Sigmoid colon (tissue), 7 donors: Measurements from ENCODE around the gene RBM39. TPM values are rescaled to one million over a fixed set of nuclear protein-coding genes. Genes with fewer than 3 reads are reported as not detected.

Experiments
- DNase-seq: peaks from one replicate; pipeline ENCODE4 v3.0.0-alpha.2; 2019
- H3K27ac ChIP-seq, 4 donors: fragments of 200-600 bp; sonication (generic); one replicate each; pipeline ENCODE4 v1.5.1; 2016 to 2019; ENCODE audit warnings: mild to moderate bottlenecking in 1 of 4
- H3K27me3 ChIP-seq, 3 donors: fragments of 200-600 bp; sonication (generic); one replicate each; pipeline ENCODE4 v1.5.1; 2019; ENCODE audit warnings: mild to moderate bottlenecking in 1 of 3
- H3K36me3 ChIP-seq, 4 donors: fragments of 200-600 bp; sonication (generic); one replicate each; pipeline ENCODE4 v1.5.1; 2016 to 2019
- H3K4me1 ChIP-seq, 4 donors: fragments of 200-600 bp; sonication (generic); one replicate each; pipeline ENCODE4 v1.5.1; 2017 to 2019
- H3K4me3 ChIP-seq, 4 donors: fragments of 200-600 bp; sonication (generic); one replicate each; pipeline ENCODE4 v1.5.1; 2017 to 2019; ENCODE audit warnings: mild to moderate bottlenecking in 2 of 4, moderate library complexity in 1 of 4
- H3K9me3 ChIP-seq, 4 donors: fragments of 200-600 bp in 3 of 4; sonication (generic) in 3 of 4; one replicate each; pipeline versions ENCODE4 v1.5.1 to v1.6.1; 2013 to 2019
- EP300 ChIP-seq, 4 donors: sonication (generic); formaldehyde crosslinking; IDR thresholded peaks; one replicate each; pipeline ENCODE4 v1.6.1; 2017; ENCODE audit warnings: antibody characterized with exemption in 4 of 4
- POLR2A ChIP-seq, 2 donors: fragments of 450-650 bp; IDR thresholded peaks; one replicate each; pipeline ENCODE4 v1.6.1; 2016; ENCODE audit warnings: antibody characterized with exemption in 2 of 2, mild to moderate bottlenecking in 2 of 2, moderate library complexity in 2 of 2
- POLR2AphosphoS5 ChIP-seq, 4 donors: sonication (generic); formaldehyde crosslinking; IDR thresholded peaks; one replicate each; pipeline ENCODE4 v1.6.1; 2017; ENCODE audit warnings: antibody characterized with exemption in 4 of 4
- WGBS, 2 donors: extraction: QIAGEN DNeasy Blood & Tissue Kit; methylation state at CpG; one replicate each; pipeline ENCODE4 v1.1.7; 2013; 5-methylcytosine and 5-hydroxymethylcytosine counted together
- intact Hi-C: fragments of 100-400 bp; cut with DNase I; formaldehyde crosslinking; loops from one replicate; pipeline ENCODE4 v1.15.1; 2023
- polyA plus RNA-seq, 3 donors: library from polyadenylated mRNA; stranded (reverse); fragments of 200-250 nt; gene quantifications; one replicate each; pipeline ENCODE4 v1.2.3, GENCODE V29; 2013
- small RNA-seq, 3 donors: library from RNA; depleted of rRNA; stranded (forward); fragments of <200 nt; gene quantifications; one replicate each; pipeline ENCODE3, GENCODE V24; 2016
- total RNA-seq, 4 donors: library from RNA; depleted of rRNA; stranded (reverse); fragments of >200 nt; gene quantifications; one replicate each; pipeline ENCODE4 v1.1.0, GENCODE V29; 2016
- TF ChIP-seq, protein P1 (sequence below), 4 experiments: fragments of 450-650 bp in 3 of 4; fragments of 200-600 bp in 1 of 4; IDR thresholded peaks; one replicate each; pipeline ENCODE4 v1.5.1; 2016 to 2019; ENCODE audit warnings: antibody characterized with exemption in 4 of 4, mild to moderate bottlenecking in 3 of 4, moderate library complexity in 2 of 4
- donor health status: healthy with polysubstance abuse.
- donor health status: Bipolar disorder and iron deficiency.
- donor health status: healthy.

RBM39 gene
- total and polyA plus RNA-seq, 7 donors = 68.2 to 408 (median 281) TPM

DNA sequence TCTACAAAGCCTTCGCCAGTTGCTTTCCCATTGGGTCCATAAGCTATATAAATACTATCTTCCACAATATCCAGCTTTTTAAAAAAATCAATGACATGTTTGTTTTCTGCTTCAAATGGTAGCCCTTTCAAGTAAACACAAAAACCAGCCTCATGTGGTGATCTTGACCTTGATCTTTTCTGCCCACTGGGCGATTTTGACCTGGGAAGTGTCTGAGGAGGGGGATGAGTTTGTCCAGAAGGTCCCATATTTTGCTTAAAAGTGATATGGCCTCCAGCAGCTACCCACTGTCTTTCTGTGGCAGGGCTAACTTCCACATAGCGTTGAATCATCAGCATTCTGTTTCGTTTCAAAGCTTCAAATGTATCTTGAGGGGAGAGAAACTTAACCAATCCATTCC lies 88.2 kb downstream of the RBM39 start:
- no peak for DNase-seq
- TF ChIP-seq EP300 (IDR thresholded peaks at IDR 0.05) = no peak
- TF ChIP-seq POLR2AphosphoS5 (IDR thresholded peaks at IDR 0.05) = no peak
- TF ChIP-seq, protein P1, sequence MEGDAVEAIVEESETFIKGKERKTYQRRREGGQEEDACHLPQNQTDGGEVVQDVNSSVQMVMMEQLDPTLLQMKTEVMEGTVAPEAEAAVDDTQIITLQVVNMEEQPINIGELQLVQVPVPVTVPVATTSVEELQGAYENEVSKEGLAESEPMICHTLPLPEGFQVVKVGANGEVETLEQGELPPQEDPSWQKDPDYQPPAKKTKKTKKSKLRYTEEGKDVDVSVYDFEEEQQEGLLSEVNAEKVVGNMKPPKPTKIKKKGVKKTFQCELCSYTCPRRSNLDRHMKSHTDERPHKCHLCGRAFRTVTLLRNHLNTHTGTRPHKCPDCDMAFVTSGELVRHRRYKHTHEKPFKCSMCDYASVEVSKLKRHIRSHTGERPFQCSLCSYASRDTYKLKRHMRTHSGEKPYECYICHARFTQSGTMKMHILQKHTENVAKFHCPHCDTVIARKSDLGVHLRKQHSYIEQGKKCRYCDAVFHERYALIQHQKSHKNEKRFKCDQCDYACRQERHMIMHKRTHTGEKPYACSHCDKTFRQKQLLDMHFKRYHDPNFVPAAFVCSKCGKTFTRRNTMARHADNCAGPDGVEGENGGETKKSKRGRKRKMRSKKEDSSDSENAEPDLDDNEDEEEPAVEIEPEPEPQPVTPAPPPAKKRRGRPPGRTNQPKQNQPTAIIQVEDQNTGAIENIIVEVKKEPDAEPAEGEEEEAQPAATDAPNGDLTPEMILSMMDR (IDR thresholded peaks at IDR 0.05) = no peak
- TF ChIP-seq POLR2A (IDR thresholded peaks at IDR 0.05) = no peak
- Histone ChIP-seq H3K4me1 (peaks cover 0 to 86% (median 75%) of the 10 kb centered on the region in 4 donors), H3K27me3 (no peaks in the 10 kb centered on the region), H3K27ac (no peak overlapping the region), H3K4me3 (no peak overlapping the region), H3K9me3 (no peaks in the 10 kb centered on the region), H3K36me3 (peaks cover 13 to 34% (median 16%) of the 10 kb centered on the region in 4 donors)
- WGBS, 2 donors = 93 to 95% methylated on average over 4 of the region's 4 CpGs
- intact Hi-C loops = no loop called here

Small RNAs within 50 kb of the gene (small RNA-seq; reads per million reads assigned to genes)
- 0 reads per million in 3 donors for gene RF00026

Other genes starting within 250 kb of the RBM39 start
- not detected for gene C20orf173, start 212.6 kb downstream of the RBM39 start, total RNA-seq
- gene C20orf173, start 212.6 kb downstream of the RBM39 start, polyA plus RNA-seq = not detected
- gene ERGIC3, start 200.2 kb downstream of the RBM39 start, total RNA-seq = 100 to 1,000 TPM; 141 to 230 (median 195) TPM
- 100 to 1,000 TPM; 113 to 200 (median 184) TPM for gene ERGIC3, start 200.2 kb downstream of the RBM39 start, polyA plus RNA-seq
- 10 to 100 TPM in 1 of 4 donors, 1 to 10 TPM in 3; 3.3 to 10.5 (median 4.6) TPM for gene SPAG4, start 126.4 kb downstream of the RBM39 start, total RNA-seq
- 1 to 10 TPM in 2 of 3 donors, not detected in 1; 4.1 to 4.2 TPM for gene SPAG4, start 126.4 kb downstream of the RBM39 start, polyA plus RNA-seq
- 100 to 1,000 TPM in 2 of 4 donors, 10 to 100 TPM in 2; 56.5 to 156 (median 90.1) TPM for gene CPNE1, start 77.4 kb downstream of the RBM39 start, total RNA-seq
- gene CPNE1, start 77.4 kb downstream of the RBM39 start, polyA plus RNA-seq = 100 to 1,000 TPM in 1 of 3 donors, 10 to 100 TPM in 2; 71.5 to 118 (median 76.8) TPM
- 10 to 100 TPM; 24.6 to 26.4 (median 25.7) TPM for gene RBM12, start 77.4 kb downstream of the RBM39 start, total RNA-seq
- gene RBM12, start 77.4 kb downstream of the RBM39 start, polyA plus RNA-seq = 10 to 100 TPM; 10.2 to 23.1 (median 12.0) TPM
- 10 to 100 TPM; 25.2 to 39.2 (median 32.3) TPM for gene NFS1, start 42.9 kb downstream of the RBM39 start, total RNA-seq
- 10 to 100 TPM; 19.0 to 29.8 (median 19.2) TPM for gene NFS1, start 42.9 kb downstream of the RBM39 start, polyA plus RNA-seq
- gene ROMO1, start 42.9 kb downstream of the RBM39 start, total RNA-seq = 100 to 1,000 TPM; 206 to 512 (median 398) TPM
- 100 to 1,000 TPM; 332 to 621 (median 592) TPM for gene ROMO1, start 42.9 kb downstream of the RBM39 start, polyA plus RNA-seq
- gene PHF20, start 29.8 kb upstream of the RBM39 start, total RNA-seq = 10 to 100 TPM; 41.0 to 49.7 (median 45.5) TPM
- 10 to 100 TPM; 10.8 to 25.6 (median 17.6) TPM for gene PHF20, start 29.8 kb upstream of the RBM39 start, polyA plus RNA-seq
- 10 to 100 TPM; 61.2 to 83.1 (median 70.8) TPM for gene SCAND1, start 212.2 kb upstream of the RBM39 start, total RNA-seq
- gene SCAND1, start 212.2 kb upstream of the RBM39 start, polyA plus RNA-seq = 100 to 1,000 TPM; 130 to 191 (median 184) TPM
- gene CNBD2, start 226.3 kb upstream of the RBM39 start, total RNA-seq = 10 to 100 TPM in 1 of 4 donors, 1 to 10 TPM in 3; 1.7 to 14.6 (median 5.2) TPM
- gene CNBD2, start 226.3 kb upstream of the RBM39 start, polyA plus RNA-seq = 10 to 100 TPM in 1 of 3 donors, 1 to 10 TPM in 2; 6.2 to 10.8 (median 7.1) TPM